Type B pancreatic cell (in vitro differentiated cells): ENCODE results near the gene CBX1. TPM values are rescaled to one million over a fixed set of nuclear protein-coding genes. Genes with fewer than 3 reads are reported as not detected.

ENCODE experiments used
- DNase-seq: peaks from one replicate; pipeline ENCODE4 v3.0.0; 2021; ENCODE audit warnings: mixed read lengths; ENCODE audit not compliant: unreplicated experiment; ENCODE audit errors: extremely low spot score
- H3K27ac Mint-ChIP-seq: 2 replicates; pipeline ENCODE4 v1.8.0; 2021; ENCODE audit warnings: mild to moderate bottlenecking, mixed read lengths
- H3K27me3 Mint-ChIP-seq: 2 replicates; pipeline ENCODE4 v1.8.0; 2021; ENCODE audit warnings: mixed read lengths
- H3K36me3 Mint-ChIP-seq: 2 replicates; pipeline ENCODE4 v1.8.0; 2021; ENCODE audit warnings: mixed read lengths
- H3K4me1 Mint-ChIP-seq: one replicate; pipeline ENCODE4 v1.8.0; 2021; ENCODE audit warnings: mixed read lengths; ENCODE audit not compliant: unreplicated experiment
- H3K4me3 Mint-ChIP-seq: 2 replicates; pipeline ENCODE4 v1.8.0; 2021; ENCODE audit warnings: mild to moderate bottlenecking, mixed read lengths
- H3K9me3 Mint-ChIP-seq: 2 replicates; pipeline ENCODE4 v1.8.0; 2021; ENCODE audit warnings: mixed read lengths
- total RNA-seq: library from RNA; stranded (reverse); gene quantifications from 2 replicates; pipeline ENCODE4 v1.2.1, GENCODE V29; 2021; ENCODE audit warnings: low replicate concordance
- TF ChIP-seq, protein P1 (sequence below): fragments of 200-600 bp; sonication (generic); conservative IDR thresholded peaks from 2 replicates; pipeline ENCODE4 v1.5.0; 2021; ENCODE audit warnings: antibody characterized with exemption, mild to moderate bottlenecking

CBX1 gene
- total RNA-seq, 1 donor from 2014 or later, result 154 TPM

- Mint-ChIP-seq H3K9me3 (no peaks in the 10 kb centered on the region), H3K36me3 (peaks cover 4% of the 10 kb centered on the region), H3K27ac (no peak overlapping the region), H3K4me1 (peaks cover 20% of the 10 kb centered on the region), H3K4me3 (no peak overlapping the region), H3K27me3 (no peaks in the 10 kb centered on the region)
- TF ChIP-seq, protein P1, sequence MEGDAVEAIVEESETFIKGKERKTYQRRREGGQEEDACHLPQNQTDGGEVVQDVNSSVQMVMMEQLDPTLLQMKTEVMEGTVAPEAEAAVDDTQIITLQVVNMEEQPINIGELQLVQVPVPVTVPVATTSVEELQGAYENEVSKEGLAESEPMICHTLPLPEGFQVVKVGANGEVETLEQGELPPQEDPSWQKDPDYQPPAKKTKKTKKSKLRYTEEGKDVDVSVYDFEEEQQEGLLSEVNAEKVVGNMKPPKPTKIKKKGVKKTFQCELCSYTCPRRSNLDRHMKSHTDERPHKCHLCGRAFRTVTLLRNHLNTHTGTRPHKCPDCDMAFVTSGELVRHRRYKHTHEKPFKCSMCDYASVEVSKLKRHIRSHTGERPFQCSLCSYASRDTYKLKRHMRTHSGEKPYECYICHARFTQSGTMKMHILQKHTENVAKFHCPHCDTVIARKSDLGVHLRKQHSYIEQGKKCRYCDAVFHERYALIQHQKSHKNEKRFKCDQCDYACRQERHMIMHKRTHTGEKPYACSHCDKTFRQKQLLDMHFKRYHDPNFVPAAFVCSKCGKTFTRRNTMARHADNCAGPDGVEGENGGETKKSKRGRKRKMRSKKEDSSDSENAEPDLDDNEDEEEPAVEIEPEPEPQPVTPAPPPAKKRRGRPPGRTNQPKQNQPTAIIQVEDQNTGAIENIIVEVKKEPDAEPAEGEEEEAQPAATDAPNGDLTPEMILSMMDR, result no peak
- DNase-seq, result no peak
Measured at GRCh38 chr17:48123111-48123510, 21.8 kb upstream of the CBX1 start.

DNA sequence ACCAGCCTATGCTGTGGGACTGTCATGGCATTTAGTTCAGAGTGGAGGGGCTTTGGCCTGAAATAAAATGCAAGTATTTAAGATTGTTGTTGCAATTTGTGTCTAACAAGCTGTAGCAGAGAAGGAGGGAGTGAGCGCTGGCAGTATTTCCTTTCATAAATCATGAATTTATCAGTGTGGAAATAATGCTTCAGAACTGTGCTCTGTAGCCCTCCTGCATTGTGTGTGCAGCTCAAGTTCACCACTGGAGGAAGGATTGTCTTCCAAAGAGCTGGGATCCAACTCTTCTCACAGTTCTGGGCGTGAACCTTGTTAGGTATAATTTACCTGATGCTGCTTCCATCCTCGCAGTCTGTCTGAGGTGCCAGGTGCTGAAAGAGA, 21.4 kb upstream of the CBX1 start:
- no peak for DNase-seq
- Mint-ChIP-seq H3K4me1 (peaks cover 20% of the 10 kb centered on the region), H3K27me3 (no peaks in the 10 kb centered on the region), H3K9me3 (no peaks in the 10 kb centered on the region), H3K27ac (no peak overlapping the region), H3K4me3 (no peak overlapping the region), H3K36me3 (peaks cover 7% of the 10 kb centered on the region)
- TF ChIP-seq, protein P1, result no peak

GRCh38 chr17:48121923-48122664, 20.8 kb upstream of the CBX1 start:
- no peak overlapping the region for H3K4me3 Mint-ChIP-seq
- H3K27me3 Mint-ChIP-seq, result no peaks in the 10 kb centered on the region
- H3K4me1 Mint-ChIP-seq, result peaks cover 20% of the 10 kb centered on the region
- TF ChIP-seq, protein P1, result no peak
- H3K36me3 Mint-ChIP-seq, result peaks cover 7% of the 10 kb centered on the region
- no peak overlapping the region for H3K27ac Mint-ChIP-seq
- H3K9me3 Mint-ChIP-seq, result no peaks in the 10 kb centered on the region
- no peak for DNase-seq

DNA sequence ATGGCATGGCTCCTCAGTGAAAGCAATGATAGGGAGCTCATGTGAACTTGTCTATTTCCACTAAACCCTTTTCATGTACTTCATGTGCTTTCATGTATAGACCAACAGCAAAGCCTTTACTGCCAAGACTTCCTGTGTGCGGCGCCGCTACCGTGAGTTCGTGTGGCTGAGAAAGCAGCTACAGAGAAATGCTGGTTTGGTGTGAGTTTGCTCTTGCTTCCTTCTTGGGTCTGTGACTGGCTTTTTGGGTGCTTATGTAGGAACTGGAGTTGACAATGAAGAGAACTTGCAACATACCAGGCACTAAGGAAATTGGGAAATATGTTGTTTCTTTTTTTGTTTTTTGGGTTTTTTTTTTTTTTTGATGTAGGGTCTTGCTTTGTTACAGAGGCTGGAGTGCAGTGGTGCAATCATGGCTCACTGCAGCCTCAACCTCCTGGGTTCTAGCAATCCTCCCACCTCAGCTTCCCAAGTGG, 12.0 kb upstream of the CBX1 start:
- Mint-ChIP-seq H3K9me3 (no peaks in the 10 kb centered on the region), H3K27ac (no peak overlapping the region), H3K4me1 (peaks cover 20% of the 10 kb centered on the region), H3K36me3 (peaks cover 8% of the 10 kb centered on the region), H3K4me3 (no peak overlapping the region), H3K27me3 (no peaks in the 10 kb centered on the region)
- TF ChIP-seq, protein P1, result no peak
- no peak for DNase-seq

DNA sequence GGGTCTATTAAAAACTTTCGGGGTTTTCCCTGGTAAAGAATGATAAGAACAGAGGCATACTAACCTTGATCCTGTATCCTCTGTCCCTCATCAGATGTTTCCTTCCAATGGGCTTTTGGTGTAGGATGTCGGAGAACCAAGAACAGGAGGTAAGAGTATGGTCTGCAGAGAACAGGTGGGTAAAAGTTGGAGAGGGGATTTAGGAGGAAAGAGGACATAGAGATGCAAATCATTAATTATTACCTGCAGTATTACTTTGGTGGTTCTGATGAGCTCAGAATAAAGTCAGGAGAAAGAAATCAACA, 10.6 kb upstream of the CBX1 start:
- Mint-ChIP-seq H3K27ac (no peak overlapping the region), H3K9me3 (no peaks in the 10 kb centered on the region), H3K4me1 (peaks cover 26% of the 10 kb centered on the region), H3K27me3 (no peaks in the 10 kb centered on the region), H3K36me3 (peaks cover 4% of the 10 kb centered on the region), H3K4me3 (no peak overlapping the region)
- TF ChIP-seq, protein P1, result no peak
- no peak for DNase-seq
